Central memory CD4-positive, alpha-beta T cell (primary cell): Measurements from ENCODE around the gene RBM19.
A peak's percentile ranks its signal among the peaks of the same experiment; 100 is the strongest.
"Not testable (repeated sequence)": the region's sequence is repeated elsewhere in the genome, so short reads cannot be mapped to it uniquely, and the experiment has no call there.

Source experiments
- DNase-seq: peaks from one replicate; pipeline ENCODE4 v3.0.0; 2022
- total RNA-seq, 3 experiments: gene quantifications; one replicate each; lab custom pipeline; 2026; lab: John Stamatoyannopoulos, UW

The RBM19 gene, protein sequence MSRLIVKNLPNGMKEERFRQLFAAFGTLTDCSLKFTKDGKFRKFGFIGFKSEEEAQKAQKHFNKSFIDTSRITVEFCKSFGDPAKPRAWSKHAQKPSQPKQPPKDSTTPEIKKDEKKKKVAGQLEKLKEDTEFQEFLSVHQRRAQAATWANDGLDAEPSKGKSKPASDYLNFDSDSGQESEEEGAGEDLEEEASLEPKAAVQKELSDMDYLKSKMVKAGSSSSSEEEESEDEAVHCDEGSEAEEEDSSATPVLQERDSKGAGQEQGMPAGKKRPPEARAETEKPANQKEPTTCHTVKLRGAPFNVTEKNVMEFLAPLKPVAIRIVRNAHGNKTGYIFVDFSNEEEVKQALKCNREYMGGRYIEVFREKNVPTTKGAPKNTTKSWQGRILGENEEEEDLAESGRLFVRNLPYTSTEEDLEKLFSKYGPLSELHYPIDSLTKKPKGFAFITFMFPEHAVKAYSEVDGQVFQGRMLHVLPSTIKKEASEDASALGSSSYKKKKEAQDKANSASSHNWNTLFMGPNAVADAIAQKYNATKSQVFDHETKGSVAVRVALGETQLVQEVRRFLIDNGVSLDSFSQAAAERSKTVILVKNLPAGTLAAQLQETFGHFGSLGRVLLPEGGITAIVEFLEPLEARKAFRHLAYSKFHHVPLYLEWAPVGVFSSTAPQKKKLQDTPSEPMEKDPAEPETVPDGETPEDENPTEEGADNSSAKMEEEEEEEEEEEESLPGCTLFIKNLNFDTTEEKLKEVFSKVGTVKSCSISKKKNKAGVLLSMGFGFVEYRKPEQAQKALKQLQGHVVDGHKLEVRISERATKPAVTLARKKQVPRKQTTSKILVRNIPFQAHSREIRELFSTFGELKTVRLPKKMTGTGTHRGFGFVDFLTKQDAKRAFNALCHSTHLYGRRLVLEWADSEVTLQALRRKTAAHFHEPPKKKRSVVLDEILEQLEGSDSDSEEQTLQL
- total RNA-seq, result 62.2 to 233 (median 128) reads per million in 3 experiments

DNA sequence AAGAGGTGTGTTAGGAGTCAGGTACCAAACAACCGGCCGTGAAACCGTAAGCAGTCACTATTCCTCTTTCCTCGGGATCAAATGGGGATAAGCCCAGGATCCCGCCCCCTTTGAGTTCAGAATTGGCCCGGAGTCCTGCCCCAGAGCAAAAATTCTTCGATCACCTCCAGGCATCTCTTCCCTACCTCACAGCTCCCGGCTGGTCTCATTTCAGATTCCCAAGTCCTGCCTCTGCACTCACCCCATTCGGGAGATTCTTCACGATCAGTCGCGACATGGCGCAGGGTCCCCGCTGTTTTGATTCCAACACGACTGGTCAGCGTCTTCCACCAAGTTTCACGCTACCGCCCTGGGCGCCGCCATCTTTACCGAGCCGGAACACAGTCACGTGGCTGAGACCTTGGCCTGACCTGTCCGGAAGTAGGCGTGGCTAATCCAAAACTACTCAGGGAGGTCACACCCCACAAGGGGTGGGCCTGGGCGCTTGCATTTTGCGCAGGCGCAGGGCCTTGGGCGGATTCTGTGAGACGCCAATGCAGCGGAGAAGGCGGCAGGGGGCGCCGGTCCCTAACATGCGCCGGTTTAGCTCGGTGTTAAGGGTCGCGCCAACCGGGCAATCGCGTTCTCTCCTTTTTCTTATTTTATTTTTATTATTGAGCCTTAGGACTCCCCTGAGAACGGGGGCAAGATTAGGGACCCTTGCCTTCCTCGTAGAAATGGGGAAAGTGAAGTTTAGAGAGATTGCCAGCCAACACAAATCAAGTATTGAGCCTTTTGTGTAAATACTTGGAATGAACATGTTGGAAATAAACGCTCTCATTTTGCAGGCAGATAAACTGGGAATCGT lies at the start of gene RBM19:
Gene RBM19 (minus strand): TSS at position 375 of the 847 bp plus-strand sequence. CDS start 98 bp downstream, at position 277.
- DNase-seq, result peak; percentile 98

DNA sequence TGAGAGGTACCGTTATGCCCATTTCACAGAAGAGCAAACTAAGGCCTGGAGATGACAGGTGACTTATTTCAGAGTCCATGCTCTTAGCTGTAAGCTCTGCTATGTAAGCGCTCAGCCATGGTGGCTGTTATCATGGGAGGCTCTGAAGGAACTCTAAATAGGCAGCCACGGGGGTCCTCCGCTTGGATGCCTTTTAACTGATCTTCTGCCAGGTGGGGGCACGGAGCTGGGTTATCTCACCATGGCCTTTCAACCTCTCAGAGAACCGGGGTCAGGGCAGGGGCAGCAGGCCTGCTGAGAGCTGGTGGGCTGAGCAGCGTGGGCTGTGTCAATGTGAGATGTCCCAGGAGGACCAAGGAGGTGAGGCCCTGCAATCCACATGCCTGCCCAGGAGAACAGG lies 49.7 kb upstream of the RBM19 start:
- no peak for DNase-seq

DNA sequence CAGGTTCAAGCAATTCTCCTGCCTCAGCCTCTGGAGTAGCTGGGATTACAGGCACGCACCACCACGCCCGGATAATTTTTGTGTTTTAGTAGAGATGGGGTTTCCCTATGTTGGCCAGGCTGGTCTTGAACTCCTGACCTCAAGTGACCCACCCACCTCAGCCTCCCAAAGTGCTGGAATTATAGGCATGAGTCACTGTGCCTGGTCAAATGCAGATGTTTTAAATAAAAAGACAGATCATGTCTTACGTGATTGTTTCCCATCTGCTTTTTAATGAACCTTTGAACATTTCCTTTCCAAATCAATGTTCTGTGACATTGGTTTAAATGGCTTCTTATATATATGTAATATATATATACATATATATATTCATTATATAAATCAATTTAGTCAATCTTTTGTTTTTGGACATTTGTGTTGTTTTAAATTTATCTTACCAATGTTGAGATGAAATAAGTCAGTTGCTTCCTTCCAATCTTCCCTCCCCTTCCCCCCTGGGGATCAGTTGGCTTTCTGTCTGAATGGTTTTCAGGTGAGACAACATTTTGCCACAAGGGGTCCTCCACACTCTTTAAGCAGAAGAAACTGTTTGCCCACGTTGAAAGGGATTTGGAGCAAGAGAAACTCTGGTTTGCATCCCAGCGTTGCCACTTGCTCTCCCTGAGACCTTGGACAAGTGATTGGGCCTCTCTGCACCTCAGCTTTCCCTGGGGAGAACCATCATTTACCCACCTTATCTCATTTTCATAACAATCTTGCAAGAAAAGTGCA lies 47.6 kb upstream of the RBM19 start:
- DNase-seq, result no peak

DNA sequence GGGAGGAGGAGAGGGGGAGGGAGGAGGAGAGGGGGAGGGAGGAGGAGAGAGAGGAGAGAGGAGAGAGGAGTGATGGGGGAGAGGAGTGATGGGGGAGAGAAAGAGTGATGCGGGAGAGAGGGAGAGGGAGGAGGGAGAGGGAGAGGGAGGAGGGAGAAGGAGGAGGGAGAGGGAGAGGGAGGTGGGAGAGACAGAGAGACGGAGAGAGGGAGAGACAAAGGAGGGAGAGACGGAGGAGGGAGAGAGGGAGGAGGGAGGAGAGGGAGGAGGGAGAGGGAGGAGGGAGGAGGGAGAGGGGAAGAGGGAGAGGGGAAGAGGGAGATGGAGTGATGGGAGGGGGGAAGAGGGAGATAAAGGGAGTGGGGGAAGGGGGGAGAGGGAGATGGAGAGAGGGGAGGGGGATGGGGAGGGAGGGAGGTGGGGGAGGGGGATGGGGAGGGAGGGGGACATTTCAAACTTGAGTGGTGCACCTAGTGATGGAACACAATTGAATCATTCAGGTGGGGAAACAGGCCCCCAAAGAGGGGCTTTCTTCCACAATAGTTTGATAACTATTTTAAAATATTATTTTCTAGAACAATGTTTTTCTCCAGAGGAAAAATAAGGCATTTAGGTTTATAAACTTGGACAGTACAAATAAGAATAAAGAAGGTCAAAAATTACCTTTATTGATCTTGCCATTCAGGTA lies 46.8 kb upstream of the RBM19 start:
- no peak for DNase-seq

DNA sequence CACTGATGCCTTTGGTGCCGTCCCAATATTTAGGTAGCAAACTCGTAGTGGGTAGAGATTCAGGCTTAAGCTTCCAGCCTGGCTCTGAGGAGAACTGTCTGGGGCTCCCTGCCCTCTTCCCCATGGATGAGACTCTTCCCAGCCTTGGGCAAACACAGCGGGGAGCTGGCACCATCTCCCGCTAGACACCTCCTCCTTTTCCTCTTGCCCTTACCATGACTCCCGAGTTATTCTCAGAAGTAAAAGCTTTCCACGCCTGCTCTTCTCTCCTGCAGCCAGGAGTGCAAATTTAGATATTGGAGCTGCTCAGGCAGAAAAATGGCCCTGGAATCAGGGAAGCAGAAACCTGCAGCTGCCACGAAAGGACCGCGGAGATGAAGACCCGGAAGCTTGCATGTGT lies 45.6 kb upstream of the RBM19 start:
- DNase-seq, result no peak

DNA sequence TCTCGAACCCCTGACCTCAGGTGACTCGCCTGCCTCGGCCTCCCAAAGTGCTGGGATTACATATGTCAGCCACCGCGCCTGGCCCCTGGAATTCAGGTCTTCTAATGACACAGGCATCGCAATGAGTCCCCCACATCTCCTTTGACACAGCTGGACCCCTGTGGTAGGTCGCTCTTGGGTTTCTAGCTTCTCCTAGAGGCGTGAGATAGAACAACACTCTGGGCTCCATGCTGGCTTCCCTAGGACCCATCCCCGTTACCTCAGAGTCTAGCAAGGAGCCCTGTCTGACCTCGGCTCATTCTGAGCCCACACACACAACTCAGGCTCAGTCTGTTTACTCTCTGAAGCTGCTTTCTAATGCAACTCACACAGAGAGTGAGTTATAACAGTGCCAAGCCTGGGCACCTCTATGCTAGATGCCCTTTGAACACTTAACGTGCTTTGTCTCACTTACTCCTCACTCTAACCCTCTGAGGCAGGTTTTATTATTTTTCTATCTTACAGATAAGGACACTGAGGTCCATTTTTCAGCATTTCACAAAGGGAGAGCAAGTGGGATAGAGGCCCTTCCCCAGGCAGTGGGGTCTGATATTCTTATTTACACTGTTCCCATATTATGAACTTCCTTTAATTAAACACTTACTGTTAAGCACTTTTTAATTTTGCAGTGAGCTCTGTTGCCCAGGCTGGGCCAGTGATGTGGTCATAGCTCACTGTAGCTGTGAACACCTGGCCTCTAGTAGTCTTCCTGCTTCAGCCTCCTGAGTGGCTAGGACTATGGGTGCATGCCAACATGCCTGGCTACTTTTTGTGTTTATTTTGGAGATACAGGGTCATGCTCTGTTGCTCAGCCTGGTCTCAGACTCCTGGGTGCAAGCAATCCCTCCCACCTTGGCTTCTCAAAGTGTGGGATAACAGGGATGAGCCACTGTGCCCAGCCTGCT lies 40.6 kb upstream of the RBM19 start:
- DNase-seq, result no peak

DNA sequence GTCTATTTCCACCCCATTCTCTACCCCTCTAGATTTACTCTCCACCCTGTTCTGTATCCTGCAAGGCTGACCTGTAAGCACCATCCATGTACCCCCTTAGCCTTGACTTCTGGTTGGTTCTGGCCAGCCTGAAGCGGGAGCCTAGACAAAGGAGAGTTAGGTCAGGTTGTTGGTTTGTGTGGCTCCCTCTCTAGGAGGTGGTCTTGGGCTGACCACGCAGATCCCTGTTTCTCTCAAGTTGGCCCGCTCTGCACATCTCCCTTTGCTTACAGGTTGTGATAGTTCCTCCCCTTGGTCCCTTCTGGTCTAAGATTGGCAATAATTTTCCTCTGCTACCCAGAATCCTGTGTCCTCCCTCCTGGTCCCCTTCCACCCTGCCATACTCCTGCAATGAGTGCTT lies 38.3 kb upstream of the RBM19 start:
- DNase-seq, result no peak

DNA sequence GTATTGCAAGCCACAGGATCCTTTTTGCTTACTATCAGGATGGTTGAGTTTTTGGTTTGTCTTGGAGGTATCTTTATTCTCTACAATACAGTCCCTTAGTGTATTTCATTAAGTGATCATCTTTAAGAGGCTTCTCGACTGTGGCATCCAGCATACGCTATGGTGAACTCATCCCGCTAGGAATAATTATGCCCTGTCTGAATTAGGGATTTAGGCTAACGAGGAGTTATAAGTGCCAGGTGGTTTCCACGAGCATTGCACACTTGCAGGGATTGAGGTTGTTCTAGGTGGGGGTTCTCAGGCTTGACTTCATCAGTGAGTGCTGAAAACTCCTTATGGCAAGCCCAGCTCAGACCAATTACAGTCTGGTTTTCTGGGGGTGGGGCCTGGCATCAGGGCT lies 37.2 kb upstream of the RBM19 start:
- DNase-seq, result no peak

DNA sequence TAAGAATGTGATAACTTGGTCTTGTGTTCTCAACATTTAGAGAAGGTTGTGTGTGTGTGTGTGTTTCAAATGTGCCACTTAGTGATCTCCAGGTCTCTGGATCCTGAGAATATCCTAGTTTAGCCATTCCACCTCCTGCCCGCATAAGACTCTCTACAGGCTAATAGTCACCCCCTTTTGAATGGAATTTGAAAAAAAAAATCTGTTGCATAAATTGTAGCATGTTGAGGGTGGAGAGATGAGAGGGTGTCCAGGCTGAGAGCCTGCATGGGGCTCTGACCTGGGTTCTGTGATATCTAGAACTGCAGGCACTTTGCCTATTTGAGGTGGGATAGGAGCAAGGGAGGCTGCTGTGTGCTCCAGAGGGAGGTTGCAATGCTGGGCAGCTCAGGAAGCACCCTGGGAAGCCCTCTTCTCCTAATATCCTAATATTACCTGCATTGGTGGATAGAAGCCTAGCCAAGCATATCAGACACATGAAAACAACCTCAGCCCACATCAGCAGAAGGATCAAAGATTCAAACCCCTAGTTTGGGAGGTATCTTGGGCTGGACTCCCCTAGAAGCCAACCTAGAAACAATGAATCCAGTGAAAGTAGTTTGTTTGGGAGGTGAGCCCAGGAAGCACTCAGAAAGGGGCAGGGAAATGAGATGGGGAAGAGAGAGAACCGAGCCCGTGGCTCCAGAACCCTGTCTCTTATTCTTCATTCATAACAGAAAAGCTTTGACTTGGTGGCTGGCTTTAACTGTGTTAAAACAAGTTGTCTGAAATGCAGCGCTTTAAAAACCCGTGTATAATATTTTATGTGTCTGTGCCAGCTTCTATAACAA lies 35.6 kb upstream of the RBM19 start:
- DNase-seq, result no peak

DNA sequence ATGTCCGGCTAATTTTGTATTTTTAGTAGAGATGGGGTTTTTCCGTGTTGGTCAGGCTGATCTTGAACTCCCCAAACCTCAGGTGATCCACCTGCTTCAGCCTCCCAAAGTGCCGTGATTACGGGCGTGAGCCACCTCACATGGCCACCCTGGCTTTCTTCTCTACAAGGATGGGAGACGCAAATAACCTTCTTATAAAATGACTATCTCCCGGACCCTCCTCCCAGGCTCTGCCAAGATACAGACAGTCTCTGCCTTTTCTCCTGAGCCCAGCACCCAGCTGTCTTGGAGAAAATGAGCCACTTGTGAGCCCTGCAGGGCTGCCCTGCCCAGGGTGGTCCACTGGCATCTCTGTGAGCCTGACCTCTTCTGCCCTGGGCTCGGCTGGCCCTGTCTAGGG lies 34.7 kb upstream of the RBM19 start:
- no peak for DNase-seq

DNA sequence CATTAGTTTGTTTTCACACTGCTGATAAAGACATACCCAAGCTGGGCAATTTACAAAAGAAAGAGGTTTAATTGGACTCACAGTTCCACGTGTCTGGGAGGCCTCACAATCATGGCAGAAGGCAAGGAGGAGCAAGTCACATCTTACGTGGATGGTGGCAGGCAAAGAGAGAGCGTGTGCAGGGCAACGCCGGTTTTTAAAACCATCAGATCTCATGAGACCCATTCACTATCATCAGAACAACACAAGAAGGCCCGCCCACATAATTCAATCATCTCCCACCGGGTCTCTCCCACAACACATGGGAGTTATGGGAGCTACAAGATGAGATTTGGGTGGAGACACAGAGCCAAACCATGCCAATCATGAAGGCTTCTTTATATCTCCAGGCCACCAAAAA lies 34.1 kb upstream of the RBM19 start:
- not testable (repeated sequence) for DNase-seq

DNA sequence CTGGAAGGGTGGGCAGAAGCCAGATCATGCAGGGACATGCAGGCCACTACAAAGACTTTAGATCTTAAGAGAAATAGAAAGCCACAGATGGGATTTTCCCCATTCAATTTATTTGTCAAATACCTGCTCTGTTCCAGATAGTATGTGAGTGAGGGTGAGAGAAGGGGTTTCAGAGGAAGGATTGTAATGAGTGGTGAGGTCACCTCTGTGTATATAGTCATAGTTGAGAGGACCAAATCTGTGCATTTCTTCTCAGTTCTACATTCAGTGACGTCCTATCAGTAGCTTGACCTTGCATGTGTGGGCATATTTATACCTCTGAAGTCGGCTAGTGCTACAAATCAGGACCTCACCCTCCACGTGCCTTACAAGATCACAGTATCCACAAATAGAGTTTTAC lies 31.2 kb upstream of the RBM19 start:
- no peak for DNase-seq

DNA sequence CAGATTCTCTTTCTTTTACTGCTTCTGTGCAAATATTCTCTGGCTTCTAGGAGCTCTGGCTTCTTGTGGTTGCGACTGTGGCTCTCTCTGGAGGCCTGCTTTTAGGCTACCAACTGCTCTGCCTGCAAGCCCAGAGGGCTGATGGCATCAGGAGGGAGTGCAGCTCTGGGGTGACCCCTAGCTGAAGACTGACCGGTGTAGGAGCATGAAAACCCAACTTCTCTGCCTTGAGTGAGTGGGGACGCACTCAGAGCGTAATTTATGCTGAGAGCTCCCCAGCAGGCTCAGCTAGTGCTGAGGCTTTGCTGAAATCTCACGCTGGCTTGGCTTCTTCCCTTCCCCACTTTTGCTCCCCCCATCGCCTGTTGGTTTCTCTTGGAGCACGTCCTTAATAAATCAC lies 29.9 kb upstream of the RBM19 start:
- no peak for DNase-seq

DNA sequence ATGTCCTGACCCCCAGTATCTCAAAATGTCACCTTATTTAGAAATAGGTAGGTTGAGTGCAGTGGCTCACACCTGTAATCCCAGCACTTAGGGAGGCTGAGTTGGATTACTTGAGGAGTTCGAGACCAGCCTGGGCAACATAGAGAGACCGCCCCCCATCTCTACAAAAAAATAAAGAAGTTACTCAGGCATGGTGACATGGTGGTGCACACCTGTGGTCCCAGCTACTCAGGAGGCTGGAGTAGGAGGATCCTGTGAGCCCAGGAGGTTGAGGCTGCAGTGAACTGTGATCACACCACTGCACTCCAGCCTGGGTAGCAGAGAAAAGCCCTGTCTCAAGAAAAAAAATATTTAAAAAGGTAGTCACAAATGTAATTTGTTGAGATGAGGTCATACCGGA lies 27.9 kb upstream of the RBM19 start:
- DNase-seq, result no peak

DNA sequence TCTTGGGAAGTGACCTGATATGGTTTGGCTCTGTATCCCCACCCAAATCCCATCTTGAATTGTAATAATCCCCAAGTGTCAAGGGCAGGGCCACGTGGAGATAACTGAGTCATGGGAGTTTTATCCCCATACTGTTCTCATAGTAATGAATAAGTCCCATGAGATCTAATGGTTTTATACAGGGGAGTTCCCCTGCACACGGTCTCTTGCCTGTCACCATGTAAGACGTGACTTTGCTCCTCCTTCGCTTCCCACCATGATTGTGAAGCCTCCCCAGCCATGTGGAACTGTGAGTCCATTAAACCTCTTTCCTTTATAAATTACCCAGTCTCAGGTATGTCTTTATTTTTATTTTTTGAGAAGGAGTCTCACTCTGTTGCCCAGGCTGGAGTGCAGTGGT lies 26.6 kb upstream of the RBM19 start:
- DNase-seq, result not testable (repeated sequence)

DNA sequence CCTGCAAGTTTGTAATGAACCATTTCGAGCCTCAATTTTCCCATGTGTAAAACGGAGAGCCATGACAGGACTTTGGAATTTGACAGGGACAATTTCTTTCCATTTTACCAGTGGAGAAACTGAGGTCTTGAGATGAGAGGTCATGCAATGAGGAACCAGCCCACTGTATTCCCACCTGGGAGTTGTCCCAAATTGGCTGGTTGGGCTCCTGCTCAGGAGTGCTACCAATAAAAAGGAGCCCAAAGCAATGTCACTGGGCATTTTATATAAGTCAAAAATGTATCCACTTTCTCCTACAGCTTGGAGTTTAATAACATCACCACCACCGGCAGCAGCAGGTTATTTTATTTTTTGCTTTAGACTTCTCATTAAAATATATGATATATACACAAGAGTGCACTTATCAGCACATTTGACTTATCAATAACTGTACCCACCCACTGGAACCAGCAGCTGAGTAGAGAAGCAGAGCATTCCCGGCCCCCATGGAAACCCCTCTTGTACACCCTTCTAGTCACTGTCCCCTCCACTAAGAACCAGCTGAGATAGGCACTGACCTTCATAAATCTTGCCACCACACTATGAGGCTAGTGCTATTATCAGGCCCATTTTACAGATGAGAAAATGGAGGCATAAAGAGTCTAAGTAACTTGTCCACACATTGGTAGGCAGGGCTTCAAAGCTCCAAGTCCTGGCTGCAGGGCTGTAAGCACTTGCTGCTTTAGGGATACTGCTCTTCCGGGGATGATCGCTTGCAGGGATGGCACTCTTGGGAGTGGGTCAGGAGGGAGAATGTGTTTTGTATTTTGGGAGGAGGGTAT lies 25.3 kb upstream of the RBM19 start:
- DNase-seq, result no peak

DNA sequence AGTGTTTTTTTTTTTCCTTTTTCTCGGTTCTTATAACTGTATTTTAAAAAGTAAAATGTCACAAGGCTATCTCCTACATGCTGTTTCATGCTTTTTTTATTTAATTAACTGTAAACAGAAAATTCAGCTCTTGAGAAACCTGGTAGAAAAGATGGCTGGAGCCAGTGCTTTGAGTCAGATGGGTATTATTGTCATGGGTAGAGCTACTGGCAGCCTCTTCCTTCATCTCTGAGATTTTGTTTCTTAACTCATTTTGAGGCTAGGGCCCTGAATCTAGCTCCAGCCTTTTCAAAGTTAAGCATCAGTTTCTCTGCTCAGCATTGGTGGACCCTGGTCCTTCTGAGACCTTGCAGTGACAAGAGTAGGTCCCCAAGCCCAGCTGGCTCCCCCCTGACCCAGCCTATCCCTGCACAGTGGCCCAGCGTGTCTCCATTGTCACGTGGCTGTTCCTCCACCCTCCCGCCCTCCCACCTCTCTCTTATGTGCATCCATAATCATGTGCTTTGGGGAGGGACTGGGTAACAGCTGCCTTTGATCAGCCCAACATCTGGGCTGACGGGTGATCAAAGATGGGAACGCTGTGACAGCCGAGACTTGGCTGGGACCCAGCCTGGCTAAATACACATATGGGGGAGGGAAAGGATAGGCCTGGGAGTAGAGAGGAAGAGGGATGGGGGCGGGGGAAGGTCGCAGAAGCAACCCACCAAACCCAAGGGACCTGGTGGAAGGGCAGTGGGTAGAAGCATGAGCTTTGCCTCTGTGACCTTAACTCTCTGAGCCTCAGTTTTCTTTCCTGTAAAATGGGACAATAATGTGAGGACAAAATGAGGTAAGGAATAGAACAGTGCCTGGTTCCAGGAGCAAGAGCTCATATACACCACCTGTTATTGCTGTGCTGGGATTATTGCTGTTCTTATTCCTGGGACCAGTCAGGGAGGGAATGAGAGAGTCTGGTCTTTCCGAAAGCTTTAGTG lies 24.4 kb upstream of the RBM19 start:
- no peak for DNase-seq
